Esophagus (tissue), 2 donors: ENCODE data around the gene GNA14. TPM values are rescaled to one million over a fixed set of nuclear protein-coding genes. Genes with fewer than 3 reads are reported as not detected.

ENCODE experiments used
- H3K27ac ChIP-seq, 2 donors: one replicate each; pipeline ENCODE4 v1.5.1; 2013; ENCODE audit warnings: low read depth in 2 of 2, mild to moderate bottlenecking in 2 of 2, inconsistent platforms in 1 of 2, low read length in 1 of 2, moderate library complexity in 1 of 2
- H3K27me3 ChIP-seq, 2 donors: one replicate each; pipeline ENCODE4 v1.6.1; 2013; ENCODE audit warnings: low read length in 2 of 2, control low read depth in 1 of 2, mild to moderate bottlenecking in 1 of 2; ENCODE audit not compliant: insufficient read depth in 2 of 2, control insufficient read depth in 1 of 2
- H3K36me3 ChIP-seq, 2 donors: one replicate each; pipeline ENCODE4 v1.6.1; 2013; ENCODE audit warnings: low read length in 1 of 2; ENCODE audit not compliant: control insufficient read depth in 2 of 2, insufficient read depth in 2 of 2
- H3K4me1 ChIP-seq, 2 donors: one replicate each; pipeline ENCODE4 v1.6.1; 2013; ENCODE audit warnings: low read length in 1 of 2; ENCODE audit not compliant: control insufficient read depth in 2 of 2, insufficient read depth in 2 of 2
- H3K4me3 ChIP-seq, 2 donors: one replicate each; pipeline ENCODE4 v1.5.1; 2013; ENCODE audit warnings: low read length in 2 of 2, mild to moderate bottlenecking in 2 of 2, low read depth in 1 of 2, moderate library complexity in 1 of 2
- H3K9me3 ChIP-seq, 2 donors: one replicate each; pipeline ENCODE4 v1.6.1; 2013; ENCODE audit warnings: mild to moderate bottlenecking in 2 of 2, low read depth in 1 of 2, low read length in 1 of 2, moderate library complexity in 1 of 2; ENCODE audit not compliant: control insufficient read depth in 2 of 2, insufficient read depth in 1 of 2
- WGBS, 2 donors: extraction: QIAGEN DNeasy Blood & Tissue Kit; methylation state at CpG; one replicate each; pipeline ENCODE4 v1.1.7; 2013; 5-methylcytosine and 5-hydroxymethylcytosine counted together
- polyA plus RNA-seq, 2 donors: library from polyadenylated mRNA; stranded (reverse); fragments of 200-250 nt; gene quantifications; one replicate each; pipeline ENCODE4 v1.2.3, GENCODE V29; 2013
- donor health status: healthy with polysubstance abuse.
- donor health status: Bipolar disorder and iron deficiency.

The GNA14 gene
- polyA plus RNA-seq, 2 donors: 0.94 to 1.9 TPM

DNA sequence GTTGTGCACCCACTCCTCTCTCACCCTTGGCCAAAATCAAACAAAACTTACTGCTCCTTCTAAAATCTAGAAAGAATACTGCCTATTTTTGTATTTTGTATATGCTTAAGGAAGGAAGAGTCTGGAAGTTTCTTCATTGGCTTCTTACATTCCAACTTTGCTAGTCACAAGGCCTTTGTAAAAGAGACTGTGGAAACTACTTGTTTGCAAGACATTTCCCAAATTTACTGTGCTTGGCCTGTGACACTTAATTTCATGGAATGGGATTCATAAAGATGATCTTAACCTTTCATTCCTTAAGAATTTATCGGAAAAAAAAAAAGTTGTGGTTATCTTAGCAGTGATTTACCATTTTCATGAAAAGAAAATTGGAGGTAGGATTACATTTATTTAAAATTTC lies 261.9 kb downstream of the GNA14 start:
- WGBS, 2 donors: 36 to 42% methylated on average over 1 of the region's 1 CpG
- no peaks in the 10 kb centered on the region for H3K36me3 ChIP-seq
- no peak overlapping the region for H3K4me3 ChIP-seq
- H3K27ac ChIP-seq: no peak overlapping the region
- H3K9me3 ChIP-seq: no peaks in the 10 kb centered on the region
- no peaks in the 10 kb centered on the region for H3K27me3 ChIP-seq
- H3K4me1 ChIP-seq: no peaks in the 10 kb centered on the region

DNA sequence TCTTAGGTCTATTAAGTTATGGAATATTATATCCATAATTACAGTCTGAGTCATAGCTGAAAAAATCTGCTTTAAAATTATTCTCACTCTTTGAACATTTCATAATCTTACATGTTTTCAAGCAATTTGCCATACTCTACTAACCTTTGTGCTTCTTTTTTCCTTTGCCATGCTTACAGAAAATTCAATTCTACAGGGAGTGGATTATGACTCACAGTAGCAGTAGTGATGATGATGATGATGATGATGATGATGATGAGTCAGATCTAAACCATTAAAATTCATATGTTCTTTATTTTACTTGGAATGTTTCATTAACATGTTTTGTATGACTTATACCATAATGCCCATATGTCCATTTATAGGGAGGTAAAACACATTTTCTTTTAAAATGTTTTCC lies 263.7 kb downstream of the GNA14 start:
- no peaks in the 10 kb centered on the region for H3K4me1 ChIP-seq
- H3K36me3 ChIP-seq: no peaks in the 10 kb centered on the region
- H3K4me3 ChIP-seq: no peak overlapping the region
- no peak overlapping the region for H3K27ac ChIP-seq
- H3K27me3 ChIP-seq: no peaks in the 10 kb centered on the region
- H3K9me3 ChIP-seq: no peaks in the 10 kb centered on the region

DNA sequence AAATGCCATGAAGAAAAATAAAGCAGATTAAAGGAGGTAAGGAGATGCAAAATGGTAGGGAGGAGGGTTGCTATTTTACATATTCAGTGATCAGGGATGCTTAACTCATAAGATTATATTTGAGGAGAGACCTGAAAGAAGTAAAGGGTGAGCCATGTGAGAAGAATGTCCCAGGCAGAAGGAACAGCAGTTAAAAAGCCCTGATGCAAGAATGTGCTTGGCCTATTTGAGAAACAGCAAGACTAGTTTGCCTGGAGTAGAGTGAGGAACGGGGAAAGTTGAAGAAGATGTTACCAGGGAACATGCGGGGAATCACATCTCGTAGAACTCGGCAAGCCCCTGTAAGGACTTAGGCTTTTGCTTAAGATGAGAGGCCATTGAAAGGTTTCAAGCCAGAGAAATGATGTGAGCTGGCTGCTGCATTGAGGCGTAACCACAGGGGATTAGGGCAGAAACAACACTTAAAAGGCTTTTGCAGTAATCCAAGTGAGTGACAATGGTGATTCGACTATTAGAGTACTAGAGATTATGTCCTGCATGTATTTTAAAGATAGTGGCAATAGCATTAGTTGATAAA lies 272.1 kb downstream of the GNA14 start:
- H3K4me3 ChIP-seq: no peak overlapping the region
- no peak overlapping the region for H3K27ac ChIP-seq
- H3K36me3 ChIP-seq: peaks cover 0 to 3% of the 10 kb centered on the region in 2 donors
- WGBS, 2 donors: 86 to 87% methylated on average over 6 of the region's 6 CpGs
- H3K9me3 ChIP-seq: no peaks in the 10 kb centered on the region
- peaks cover 0 to 4% of the 10 kb centered on the region in 2 donors for H3K4me1 ChIP-seq
- H3K27me3 ChIP-seq: no peaks in the 10 kb centered on the region

DNA sequence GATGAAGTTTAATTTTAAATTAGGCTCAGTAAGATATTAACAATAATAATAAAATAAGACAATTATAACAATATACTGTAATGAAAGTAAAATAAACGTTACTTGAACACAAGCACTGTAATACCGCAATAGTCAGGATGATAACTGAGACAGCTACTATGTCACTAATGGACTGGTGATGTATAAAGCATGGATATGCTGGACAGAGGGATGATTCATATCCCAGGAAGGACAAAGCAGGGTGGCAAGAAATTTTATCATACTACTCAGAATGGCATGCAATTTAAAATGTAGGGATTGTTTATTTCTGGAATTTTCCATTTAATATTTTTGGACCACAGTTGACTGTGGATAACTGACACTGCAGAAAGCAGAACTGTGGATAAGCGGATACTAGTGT lies 273.9 kb downstream of the GNA14 start:
- Histone ChIP-seq H3K4me3 (no peak overlapping the region), H3K27ac (no peak overlapping the region), H3K36me3 (peaks cover 0 to 5% of the 10 kb centered on the region in 2 donors), H3K27me3 (no peaks in the 10 kb centered on the region), H3K9me3 (no peaks in the 10 kb centered on the region), H3K4me1 (peaks cover 0 to 4% of the 10 kb centered on the region in 2 donors)
- 93 to 98% methylated on average over 3 of the region's 3 CpGs for WGBS, 2 donors
